LNCaP clone FGC (cell line): ENCODE data around the gene CLN5.
A peak's percentile ranks its signal among the peaks of the same experiment; 100 is the strongest.

ENCODE experiments used
- DNase-seq: peaks from one replicate; pipeline ENCODE4 v3.0.0-alpha.2; 2011; ENCODE audit warnings: low read depth
- H3K4me3 ChIP-seq: 2 replicates; pipeline ENCODE4 v1.5.1; 2011; ENCODE audit warnings: mild to moderate bottlenecking, low read depth, low read length, control low read depth
- CTCF ChIP-seq: IDR thresholded peaks from 2 replicates; pipeline ENCODE4 v1.5.1; 2012; ENCODE audit warnings: mild to moderate bottlenecking; ENCODE audit not compliant: control insufficient read depth, insufficient read depth; ENCODE audit errors: extremely low read depth

The CLN5 gene

GRCh38 chr13:77040076-77040475 is 48.2 kb downstream of the CLN5 start:
- DNase-seq, result no peak
- no peak overlapping the region for H3K4me3 ChIP-seq
- no peak for TF ChIP-seq CTCF

- TF ChIP-seq CTCF, result no peak
- H3K4me3 ChIP-seq, result no peak overlapping the region
- DNase-seq, result no peak
These were observed 49.0 kb downstream of the CLN5 start for GRCh38 chr13:77040835-77041234.

GRCh38 chr13:77042566-77043177 is 50.8 kb downstream of the CLN5 start:
- no peak for TF ChIP-seq CTCF
- peak; percentile 80 for DNase-seq
- no peak overlapping the region for H3K4me3 ChIP-seq

- TF ChIP-seq CTCF, result no peak
- DNase-seq, result no peak
- no peak overlapping the region for H3K4me3 ChIP-seq
These were observed 55.9 kb downstream of the CLN5 start for GRCh38 chr13:77047649-77048343.

- no peak for DNase-seq
- TF ChIP-seq CTCF, result no peak
- no peak overlapping the region for H3K4me3 ChIP-seq
These were observed 56.8 kb downstream of the CLN5 start for GRCh38 chr13:77048681-77049080.

GRCh38 chr13:77053192-77053591 is 61.3 kb downstream of the CLN5 start:
- DNase-seq, result peak; percentile 71
- TF ChIP-seq CTCF, result no peak
- no peak overlapping the region for H3K4me3 ChIP-seq
